Kidney (tissue), 14 donors: ENCODE results near the gene ALLC. TPM values are rescaled to one million over a fixed set of nuclear protein-coding genes. Genes with fewer than 3 reads are reported as not detected.

ENCODE experiments used
- DNase-seq, 5 donors: peaks; one replicate each; pipeline ENCODE4 v3.0.0-alpha.2; 2013 to 2020
- FAIRE-seq: peaks from 2 replicates; lab custom pipeline; 2012; peaks lifted over from hg19 to GRCh38; lab: Jason Lieb, UNC
- H3K27ac ChIP-seq, 2 donors: one replicate each; pipeline ENCODE4 v1.7.0; 2013; ENCODE audit warnings: low read depth in 2 of 2, low read length in 2 of 2, inconsistent platforms in 1 of 2
- H3K27me3 ChIP-seq: one replicate; pipeline ENCODE4 v1.7.1; 2013; ENCODE audit warnings: low read length, inconsistent platforms; ENCODE audit not compliant: control insufficient read depth, insufficient read depth
- H3K36me3 ChIP-seq, 3 donors: one replicate each; pipeline versions ENCODE4 v1.7.0 to v1.7.1; 2013; ENCODE audit warnings: low read length in 3 of 3, control low read depth in 1 of 3, inconsistent platforms in 1 of 3; ENCODE audit not compliant: insufficient read depth in 3 of 3, control insufficient read depth in 2 of 3
- H3K4me1 ChIP-seq, 3 donors: one replicate each; pipeline versions ENCODE4 v1.7.0 to v1.7.1; 2013; ENCODE audit warnings: low read length in 3 of 3, inconsistent platforms in 1 of 3, low read depth in 1 of 3; ENCODE audit not compliant: control insufficient read depth in 2 of 3, insufficient read depth in 2 of 3
- H3K4me3 ChIP-seq, 3 donors: one replicate each; pipeline versions ENCODE4 v1.7.0 to v1.8.1; 2013; ENCODE audit warnings: low read length in 3 of 3, control low read depth in 1 of 3, inconsistent platforms in 1 of 3
- H3K9ac ChIP-seq, 3 donors: one replicate each; pipeline versions ENCODE4 v1.7.0 to v1.7.1; 2013; ENCODE audit warnings: low read length in 3 of 3, control low read depth in 1 of 3, inconsistent platforms in 1 of 3
- H3K9me3 ChIP-seq, 3 donors: one replicate each; pipeline versions ENCODE4 v1.7.0 to v1.7.1; 2013; ENCODE audit warnings: low read length in 3 of 3, control low read depth in 1 of 3, inconsistent platforms in 1 of 3; ENCODE audit not compliant: control insufficient read depth in 2 of 3, insufficient read depth in 1 of 3
- intact Hi-C: fragments of 100-400 bp; cut with DNase I; formaldehyde crosslinking; loops from one replicate; pipeline ENCODE4 v1.11.1; 2022
- polyA plus RNA-seq: library from polyadenylated mRNA; stranded (reverse); fragments of 350-450 nt; fragmentation: Illumina TruSeq; extraction: RNeasy Lipid Tissue Mini Kit (QIAGEN cat#74804); gene quantifications from one replicate; pipeline ENCODE4 v1.2.3, GENCODE V29; 2014; ENCODE audit warnings: low read depth, low replicate concordance; ENCODE audit not compliant: insufficient read depth
- total RNA-seq: library from RNA; stranded (reverse); fragmentation: NEBNext Ultra II Directional; extraction: Animal tissue kit (Norgen Biotek cat#: 25700); gene quantifications from one replicate; pipeline ENCODE4 v1.2.1, GENCODE V29; 2021
- TF ChIP-seq, protein P1 (sequence below): IDR thresholded peaks from 3 replicates; pipeline ENCODE4 v1.5.1; 2012; ENCODE audit warnings: mild to moderate bottlenecking, moderate library complexity, borderline replicate concordance; ENCODE audit not compliant: insufficient read depth; ENCODE audit errors: extremely low read depth
- donor health status: control.
- donor health status: control.
- donor health status: control.
- donor health status: control.
- donor health status: control.
- donor health status: DM: yes; HTN: yes; CAD: no.
- donor health status: Normal renal cell carcinoma (clear cell type).

ALLC gene
- total and polyA plus RNA-seq, 2 donors from 2014 or later: 1.3 TPM; not detected in 1

DNA sequence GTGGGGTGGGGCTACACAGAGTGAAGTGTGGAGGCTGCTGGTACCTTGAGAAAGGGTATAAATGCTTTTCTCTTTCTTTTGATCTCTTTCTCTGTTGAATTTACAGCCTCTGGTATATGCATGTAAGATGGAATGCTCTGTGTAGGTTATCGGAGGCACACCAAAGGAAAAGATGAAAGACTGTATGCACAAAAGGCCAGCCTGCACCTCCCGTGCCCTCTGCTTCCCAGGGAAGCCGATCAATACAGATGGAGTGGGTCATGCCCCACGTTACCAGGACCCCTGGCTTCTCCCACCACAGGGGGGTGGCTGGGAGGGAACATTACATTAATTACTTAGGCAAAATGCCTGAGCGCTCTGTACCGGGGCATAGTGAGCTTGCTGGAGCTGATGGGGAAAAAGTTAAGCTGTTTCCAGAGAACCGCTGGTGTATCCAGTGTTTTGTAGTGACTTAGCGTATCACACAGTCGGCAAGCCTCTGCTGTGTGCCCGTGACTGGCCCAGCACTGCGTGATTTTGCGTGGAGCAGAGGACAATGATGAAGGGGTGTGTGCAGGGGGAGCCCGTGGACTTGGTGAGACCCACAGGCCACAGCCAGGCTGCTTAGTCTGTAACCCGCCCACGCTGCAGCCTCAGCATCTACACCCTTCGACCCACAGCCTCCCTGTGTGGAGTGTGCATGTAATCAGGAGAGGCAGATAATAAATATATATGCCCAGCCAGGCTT, 8.0 kb downstream of the ALLC start:
- TF ChIP-seq, protein P1, sequence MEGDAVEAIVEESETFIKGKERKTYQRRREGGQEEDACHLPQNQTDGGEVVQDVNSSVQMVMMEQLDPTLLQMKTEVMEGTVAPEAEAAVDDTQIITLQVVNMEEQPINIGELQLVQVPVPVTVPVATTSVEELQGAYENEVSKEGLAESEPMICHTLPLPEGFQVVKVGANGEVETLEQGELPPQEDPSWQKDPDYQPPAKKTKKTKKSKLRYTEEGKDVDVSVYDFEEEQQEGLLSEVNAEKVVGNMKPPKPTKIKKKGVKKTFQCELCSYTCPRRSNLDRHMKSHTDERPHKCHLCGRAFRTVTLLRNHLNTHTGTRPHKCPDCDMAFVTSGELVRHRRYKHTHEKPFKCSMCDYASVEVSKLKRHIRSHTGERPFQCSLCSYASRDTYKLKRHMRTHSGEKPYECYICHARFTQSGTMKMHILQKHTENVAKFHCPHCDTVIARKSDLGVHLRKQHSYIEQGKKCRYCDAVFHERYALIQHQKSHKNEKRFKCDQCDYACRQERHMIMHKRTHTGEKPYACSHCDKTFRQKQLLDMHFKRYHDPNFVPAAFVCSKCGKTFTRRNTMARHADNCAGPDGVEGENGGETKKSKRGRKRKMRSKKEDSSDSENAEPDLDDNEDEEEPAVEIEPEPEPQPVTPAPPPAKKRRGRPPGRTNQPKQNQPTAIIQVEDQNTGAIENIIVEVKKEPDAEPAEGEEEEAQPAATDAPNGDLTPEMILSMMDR: no peak
- no peaks in the 10 kb centered on the region for H3K9me3 ChIP-seq
- FAIRE-seq (no peak), DNase-seq (no peak)
- intact Hi-C loops: no loop called here
- H3K36me3 ChIP-seq: no peaks in the 10 kb centered on the region
- no peak overlapping the region for H3K4me3 ChIP-seq
- no peaks in the 10 kb centered on the region for H3K27me3 ChIP-seq
- no peak overlapping the region for H3K9ac ChIP-seq
- no peaks in the 10 kb centered on the region for H3K4me1 ChIP-seq
- no peak overlapping the region for H3K27ac ChIP-seq

DNA sequence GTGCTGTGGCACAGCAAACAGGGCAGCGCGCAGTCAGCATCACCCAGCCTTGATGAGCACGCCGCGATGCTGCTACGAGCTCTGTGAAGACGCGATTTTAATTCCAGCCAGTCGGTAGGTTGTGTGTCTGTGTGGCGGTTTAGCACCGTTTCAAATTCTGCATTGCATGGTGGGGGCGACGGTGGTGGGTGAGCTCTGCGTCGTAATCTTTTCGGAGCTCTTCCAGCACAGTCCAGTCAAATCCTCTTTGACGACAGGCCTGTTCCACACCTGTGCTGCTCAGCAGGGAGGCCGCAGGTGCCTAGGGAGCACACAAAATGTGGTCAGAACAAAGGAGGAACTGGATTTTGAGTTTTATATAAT, 8.6 kb downstream of the ALLC start:
- Histone ChIP-seq H3K27me3 (no peaks in the 10 kb centered on the region), H3K9ac (no peak overlapping the region), H3K36me3 (no peaks in the 10 kb centered on the region), H3K9me3 (no peaks in the 10 kb centered on the region), H3K4me3 (no peak overlapping the region), H3K4me1 (no peaks in the 10 kb centered on the region), H3K27ac (no peak overlapping the region)
- intact Hi-C loops: no loop called here
- no peak for DNase-seq
- TF ChIP-seq, protein P1: no peak
- FAIRE-seq: no peak

DNA sequence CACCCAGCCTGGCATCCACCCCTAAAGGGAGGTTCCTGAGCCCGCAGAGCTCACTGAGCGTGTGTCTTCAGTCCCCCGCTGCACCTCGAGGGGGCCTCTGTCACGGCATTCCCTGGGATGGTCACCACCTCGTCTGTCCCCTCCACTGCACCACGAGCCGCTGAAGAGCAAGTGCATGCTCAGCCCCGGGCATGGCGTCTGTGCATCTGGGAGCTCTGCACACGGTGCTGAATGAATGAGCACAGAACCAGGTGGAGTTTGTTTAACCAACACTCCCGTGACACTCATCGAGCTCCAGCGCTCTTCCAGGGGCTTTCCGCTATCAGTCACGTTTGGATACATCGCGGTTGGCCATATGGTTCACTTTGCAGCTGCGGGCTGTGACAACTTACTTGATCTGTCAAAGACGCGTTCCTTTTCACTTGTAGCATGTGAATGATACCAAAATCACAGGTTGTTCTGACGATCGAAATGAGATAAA, 9.2 kb downstream of the ALLC start:
- H3K9me3 ChIP-seq: no peaks in the 10 kb centered on the region
- no peak overlapping the region for H3K9ac ChIP-seq
- DNase-seq (peak in 2 of 5 donors; percentile 60 to 62), FAIRE-seq (no peak)
- no peak overlapping the region for H3K27ac ChIP-seq
- intact Hi-C loops: no loop called here
- H3K27me3 ChIP-seq: no peaks in the 10 kb centered on the region
- TF ChIP-seq, protein P1: no peak
- no peaks in the 10 kb centered on the region for H3K36me3 ChIP-seq
- no peak overlapping the region for H3K4me3 ChIP-seq
- no peaks in the 10 kb centered on the region for H3K4me1 ChIP-seq

DNA sequence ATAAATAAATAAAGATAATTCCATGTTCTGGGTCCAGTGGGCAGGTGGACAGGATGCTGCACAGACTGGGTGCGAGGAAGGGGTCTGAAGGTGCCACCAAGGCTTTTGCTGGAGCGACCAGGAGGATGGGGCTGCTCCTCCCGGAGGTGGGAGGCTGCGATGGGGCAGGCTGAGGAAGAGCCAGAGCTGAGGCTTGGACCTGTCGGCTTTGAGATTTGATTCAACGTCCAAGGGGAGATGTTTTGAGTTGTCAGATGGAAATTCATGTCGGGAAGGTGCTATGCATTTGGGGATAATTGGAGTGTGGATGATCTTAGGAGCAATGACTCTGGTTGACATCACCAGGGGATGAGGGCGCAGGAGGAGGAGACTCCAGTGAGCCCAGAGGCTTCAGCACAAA, 11.7 kb downstream of the ALLC start:
- no peak for FAIRE-seq
- intact Hi-C loops: no loop called here
- TF ChIP-seq, protein P1: no peak
- H3K4me1 ChIP-seq: no peaks in the 10 kb centered on the region
- H3K9ac ChIP-seq: no peak overlapping the region
- H3K27me3 ChIP-seq: no peaks in the 10 kb centered on the region
- H3K4me3 ChIP-seq: no peak overlapping the region
- no peak for DNase-seq
- no peaks in the 10 kb centered on the region for H3K36me3 ChIP-seq
- H3K27ac ChIP-seq: no peak overlapping the region
- H3K9me3 ChIP-seq: no peaks in the 10 kb centered on the region
